Large intestine (tissue), 3 donors: ENCODE results near the gene CFAP57. TPM values are rescaled to one million over a fixed set of nuclear protein-coding genes. Genes with fewer than 3 reads are reported as not detected.

Experiments used
- DNase-seq, 2 donors: peaks; one replicate each; pipeline versions ENCODE4 v3.0.0 to v3.0.0-alpha.2; 2013
- H3K27ac ChIP-seq: one replicate; pipeline ENCODE4 v1.5.1; 2013; ENCODE audit warnings: low read length
- H3K27me3 ChIP-seq: 2 replicates; pipeline ENCODE4 v1.6.1; 2013; ENCODE audit warnings: low read length; ENCODE audit not compliant: control insufficient read depth, insufficient read depth
- H3K36me3 ChIP-seq: 2 replicates; pipeline ENCODE4 v1.6.1; 2013; ENCODE audit warnings: low read length; ENCODE audit not compliant: control insufficient read depth, insufficient read depth
- H3K4me1 ChIP-seq: one replicate; pipeline ENCODE4 v1.6.1; 2013; ENCODE audit warnings: low read length; ENCODE audit not compliant: control insufficient read depth, insufficient read depth
- H3K4me3 ChIP-seq: one replicate; pipeline ENCODE4 v1.5.1; 2013; ENCODE audit warnings: low read length
- H3K9me3 ChIP-seq: one replicate; pipeline ENCODE4 v1.6.1; 2013; ENCODE audit warnings: mild to moderate bottlenecking, low read depth, low read length, moderate library complexity; ENCODE audit not compliant: control insufficient read depth
- WGBS: methylation state at CpG from one replicate; pipeline ENCODE4 v1.1.5; 2013; ENCODE audit warnings: low lambda C conversion rate; ENCODE audit not compliant: insufficient coverage; 5-methylcytosine and 5-hydroxymethylcytosine counted together
- polyA plus RNA-seq: library from polyadenylated mRNA; unstranded; fragments of 120-200 nt; gene quantifications from one replicate; pipeline ENCODE4 v1.2.1, GENCODE V29; 2013

CFAP57 gene
- polyA plus RNA-seq, 1 donor, result 0.25 TPM

DNA sequence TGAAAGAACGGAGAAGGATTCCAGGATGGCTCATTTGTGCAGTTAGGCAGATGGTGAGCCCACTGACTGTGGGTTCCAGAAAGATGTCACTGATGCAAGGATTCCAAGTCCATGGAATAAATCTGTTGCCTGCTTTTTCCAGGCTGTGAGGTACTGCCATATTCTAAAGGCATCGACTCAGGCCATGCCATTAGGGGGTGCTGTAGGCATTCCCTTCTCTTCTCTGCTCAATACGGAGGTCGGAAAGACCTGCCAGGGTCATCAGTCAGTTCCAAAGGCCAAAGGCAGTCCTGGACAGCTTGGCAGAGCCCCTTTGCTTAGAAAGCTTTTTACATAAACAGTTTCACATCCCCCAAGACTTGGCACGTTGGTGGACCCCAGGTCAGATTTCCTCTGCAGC, 66.0 kb downstream of the CFAP57 start:
- Histone ChIP-seq H3K9me3 (no peaks in the 10 kb centered on the region), H3K36me3 (no peaks in the 10 kb centered on the region), H3K4me1 (peaks cover 5% of the 10 kb centered on the region), H3K4me3 (no peak overlapping the region), H3K27ac (no peak overlapping the region), H3K27me3 (no peaks in the 10 kb centered on the region)
- no CpG with 5 or more reads among the region's 5 CpGs for WGBS
- DNase-seq, result peak; percentile 65 to 76

GRCh38 chr1:43238991-43239469, 66.9 kb downstream of the CFAP57 start:
- no peak for DNase-seq
- H3K36me3 ChIP-seq, result no peaks in the 10 kb centered on the region
- no peaks in the 10 kb centered on the region for H3K9me3 ChIP-seq
- peaks cover 5% of the 10 kb centered on the region for H3K4me1 ChIP-seq
- no peak overlapping the region for H3K4me3 ChIP-seq
- no CpG with 5 or more reads among the region's 3 CpGs for WGBS
- no peaks in the 10 kb centered on the region for H3K27me3 ChIP-seq
- H3K27ac ChIP-seq, result no peak overlapping the region

- Histone ChIP-seq H3K4me3 (no peak overlapping the region), H3K27ac (no peak overlapping the region)
- 90% methylated on average over 2 of the region's 3 CpGs for WGBS
These were observed 67.4 kb downstream of the CFAP57 start for GRCh38 chr1:43239484-43239883.

DNA sequence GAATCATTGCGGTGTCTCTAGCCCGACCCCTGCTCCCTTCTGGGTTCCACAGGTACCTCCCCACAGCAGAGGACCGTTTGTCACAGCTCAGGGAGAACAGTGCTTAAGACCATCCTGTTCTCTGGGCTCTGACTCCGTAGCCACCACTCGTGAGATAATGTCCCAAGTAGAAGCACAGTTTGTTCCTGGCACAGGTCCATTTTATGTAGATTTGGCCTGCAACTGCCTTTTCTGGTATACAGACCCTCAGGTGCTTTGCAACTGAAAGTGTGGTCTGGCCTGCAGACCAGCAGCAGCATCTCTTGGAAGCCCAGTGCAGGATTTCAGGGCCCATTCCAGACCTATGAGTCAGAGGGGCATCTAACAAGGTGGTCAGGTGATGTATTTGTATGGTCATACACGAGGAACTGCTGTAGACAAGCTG, 69.3 kb downstream of the CFAP57 start:
- H3K27me3 ChIP-seq, result no peaks in the 10 kb centered on the region
- no peak overlapping the region for H3K4me3 ChIP-seq
- H3K27ac ChIP-seq, result no peak overlapping the region
- H3K4me1 ChIP-seq, result peaks cover 5% of the 10 kb centered on the region
- DNase-seq, result no peak
- no CpG with 5 or more reads among the region's 6 CpGs for WGBS
- H3K9me3 ChIP-seq, result no peaks in the 10 kb centered on the region
- no peaks in the 10 kb centered on the region for H3K36me3 ChIP-seq

More at GRCh38 chr1:43239484-43239883, 67.4 kb downstream of the CFAP57 start:
- Histone ChIP-seq H3K9me3 (no peaks in the 10 kb centered on the region), H3K4me1 (peaks cover 5% of the 10 kb centered on the region), H3K27me3 (no peaks in the 10 kb centered on the region), H3K36me3 (no peaks in the 10 kb centered on the region)
- no peak for DNase-seq

DNA sequence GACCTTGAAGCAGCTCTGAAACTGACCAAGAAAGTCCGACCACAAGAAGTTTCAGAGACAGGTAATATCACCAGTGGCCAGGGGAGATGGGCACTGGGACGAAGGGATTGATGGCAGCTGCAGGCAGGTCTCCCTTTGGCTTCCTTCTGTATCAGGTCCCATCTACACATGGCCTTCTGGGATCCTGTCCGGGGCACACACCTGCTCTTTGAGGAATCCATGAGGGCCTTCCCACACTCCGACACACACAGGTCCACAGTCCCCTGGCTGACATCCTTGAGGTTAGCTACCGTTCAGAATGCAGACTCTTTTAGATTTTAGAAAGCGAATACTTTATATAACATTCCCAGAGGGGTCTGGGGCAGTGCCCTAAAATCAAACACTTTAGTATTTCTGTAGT, 71.2 kb downstream of the CFAP57 start:
- Histone ChIP-seq H3K4me3 (no peak overlapping the region), H3K27me3 (no peaks in the 10 kb centered on the region), H3K4me1 (peaks cover 3% of the 10 kb centered on the region), H3K9me3 (no peaks in the 10 kb centered on the region), H3K36me3 (no peaks in the 10 kb centered on the region), H3K27ac (no peak overlapping the region)
- WGBS, result no CpG with 5 or more reads among the region's 6 CpGs
- DNase-seq, result no peak

GRCh38 chr1:43246466-43247213, 74.5 kb downstream of the CFAP57 start:
- H3K9me3 ChIP-seq, result no peaks in the 10 kb centered on the region
- no peaks in the 10 kb centered on the region for H3K27me3 ChIP-seq
- no peaks in the 10 kb centered on the region for H3K4me1 ChIP-seq
- no peak overlapping the region for H3K4me3 ChIP-seq
- 96% methylated on average over 3 of the region's 4 CpGs for WGBS
- no peaks in the 10 kb centered on the region for H3K36me3 ChIP-seq
- H3K27ac ChIP-seq, result no peak overlapping the region
- no peak for DNase-seq

GRCh38 chr1:43247256-43247921, 75.3 kb downstream of the CFAP57 start:
- DNase-seq, result no peak
- H3K27me3 ChIP-seq, result no peaks in the 10 kb centered on the region
- no peak overlapping the region for H3K27ac ChIP-seq
- 93% methylated on average over 2 of the region's 6 CpGs for WGBS
- H3K4me1 ChIP-seq, result no peaks in the 10 kb centered on the region
- H3K36me3 ChIP-seq, result no peaks in the 10 kb centered on the region
- no peaks in the 10 kb centered on the region for H3K9me3 ChIP-seq
- H3K4me3 ChIP-seq, result no peak overlapping the region

DNA sequence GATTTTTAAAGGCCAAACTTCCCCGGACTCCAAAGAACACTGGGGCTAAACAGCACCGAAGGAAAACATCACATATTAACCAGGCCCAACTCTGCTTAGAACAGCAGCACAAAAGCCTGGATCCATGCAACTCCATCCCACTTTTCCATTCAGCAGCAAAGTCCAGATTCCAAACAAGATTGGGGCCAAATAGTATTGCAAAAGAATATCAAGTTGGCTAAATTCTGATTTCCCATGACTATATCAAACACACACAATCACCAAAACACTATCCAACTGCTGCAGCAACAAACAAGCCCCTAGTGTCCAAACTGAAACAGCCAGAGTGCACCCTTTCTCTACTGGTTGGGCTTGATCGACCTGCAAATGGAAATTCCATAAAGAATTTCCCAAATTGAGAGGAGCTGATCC, 78.2 kb downstream of the CFAP57 start:
- no peaks in the 10 kb centered on the region for H3K4me1 ChIP-seq
- 100% methylated on average over 1 of the region's 3 CpGs for WGBS

GRCh38 chr1:43251024-43251423, 78.9 kb downstream of the CFAP57 start:
- DNase-seq, result no peak
- no peaks in the 10 kb centered on the region for H3K36me3 ChIP-seq
- H3K27ac ChIP-seq, result no peak overlapping the region
- no peak overlapping the region for H3K4me3 ChIP-seq
- no peaks in the 10 kb centered on the region for H3K27me3 ChIP-seq
- WGBS, result 100% methylated on average over 1 of the region's 5 CpGs
- no peaks in the 10 kb centered on the region for H3K9me3 ChIP-seq
- no peaks in the 10 kb centered on the region for H3K4me1 ChIP-seq

More for the DNA sequence above, 78.2 kb downstream of the CFAP57 start:
- Histone ChIP-seq H3K27me3 (no peaks in the 10 kb centered on the region), H3K36me3 (no peaks in the 10 kb centered on the region), H3K4me3 (no peak overlapping the region), H3K9me3 (no peaks in the 10 kb centered on the region), H3K27ac (no peak overlapping the region)
- no peak for DNase-seq

DNA sequence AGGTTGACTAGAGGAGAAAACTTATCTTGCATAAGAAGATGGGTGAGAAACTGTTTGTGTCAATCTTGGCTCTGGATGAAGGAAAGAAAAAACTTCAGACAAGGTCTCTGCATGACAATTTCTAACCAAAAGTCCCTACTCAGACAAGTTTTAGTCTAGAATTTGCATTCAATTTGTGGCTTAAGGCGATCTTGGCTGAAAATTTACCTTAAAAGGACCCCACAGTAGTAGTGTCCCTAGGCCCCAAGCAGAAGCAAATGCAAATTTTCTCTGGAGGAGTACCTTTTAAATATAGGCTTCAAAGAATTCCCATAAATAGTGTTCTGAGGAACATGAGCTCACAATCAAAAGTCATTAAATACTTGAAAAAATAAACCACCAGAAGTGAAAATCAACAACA, 80.1 kb downstream of the CFAP57 start:
- Histone ChIP-seq H3K27me3 (no peaks in the 10 kb centered on the region), H3K4me3 (no peak overlapping the region), H3K36me3 (no peaks in the 10 kb centered on the region), H3K27ac (no peak overlapping the region), H3K4me1 (no peaks in the 10 kb centered on the region), H3K9me3 (no peaks in the 10 kb centered on the region)
- no peak for DNase-seq
- WGBS, result no CpG with 5 or more reads among the region's 1 CpG
